CD4-positive, alpha-beta T cell (primary cell): ENCODE measurements around the gene PBXIP1. TPM values are rescaled to one million over a fixed set of nuclear protein-coding genes. Genes with fewer than 3 reads are reported as not detected.
A peak's percentile ranks its signal among the peaks of the same experiment; 100 is the strongest.

ENCODE experiments used
- ATAC-seq: fragments of 200-7000 bp; cut with Tn5 transposase; one replicate; pipeline ENCODE4 v1.10.0; 2022; ENCODE audit warnings: mild to moderate bottlenecking; ENCODE audit not compliant: poor library complexity
- CTCF ChIA-PET: fragments of 350-600 bp; sonication (Branson Sonifier 250); formaldehyde crosslinking; loops from one replicate; lab custom pipeline; 2021; ENCODE audit warnings: antibody characterized with exemption, inconsistent platforms; lab: Charles Lee
- POLR2A ChIA-PET: fragments of 350-600 bp; sonication (Branson Sonifier 250); formaldehyde crosslinking; loops from one replicate; lab custom pipeline; 2021; ENCODE audit warnings: antibody characterized with exemption, inconsistent platforms; lab: Charles Lee
- DNase-seq, 14 experiments: peaks; one replicate each; pipeline ENCODE4 v3.0.0-alpha.2; 2013 to 2020; ENCODE audit warnings: mixed read lengths in 2 of 14
- H3K27ac ChIP-seq, 2 donors: one replicate each; pipeline versions ENCODE4 v1.5.1 to v1.7.0; 2013; ENCODE audit warnings: low read length in 2 of 2, low read depth in 1 of 2, mild to moderate bottlenecking in 1 of 2
- H3K27me3 ChIP-seq, 2 experiments: 1 replicate in 1 of 2; 2 replicates in 1 of 2; pipeline versions ENCODE4 v1.6.1 to v1.7.0; 2013; ENCODE audit warnings: low read length in 2 of 2, control low read depth in 1 of 2, mild to moderate bottlenecking in 1 of 2, moderate library complexity in 1 of 2; ENCODE audit not compliant: insufficient read depth in 2 of 2, control insufficient read depth in 1 of 2
- H3K36me3 ChIP-seq: one replicate; pipeline ENCODE4 v1.6.1; 2013; ENCODE audit warnings: low read length, control low read depth; ENCODE audit not compliant: insufficient read depth
- H3K4me1 ChIP-seq: one replicate; pipeline ENCODE4 v1.6.1; 2013; ENCODE audit warnings: low read length, control low read depth; ENCODE audit not compliant: insufficient read depth
- H3K4me3 ChIP-seq: one replicate; pipeline ENCODE4 v1.5.1; 2013; ENCODE audit warnings: mild to moderate bottlenecking, low read length, moderate library complexity
- H3K9me3 ChIP-seq, 2 experiments: 1 replicate in 1 of 2; 2 replicates in 1 of 2; pipeline versions ENCODE4 v1.6.1 to v1.7.0; 2013; ENCODE audit warnings: low read length in 2 of 2, mild to moderate bottlenecking in 2 of 2, control low read depth in 1 of 2, moderate library complexity in 1 of 2; ENCODE audit not compliant: control insufficient read depth in 1 of 2, insufficient read depth in 1 of 2
- H3K27ac Mint-ChIP-seq: one replicate; pipeline ENCODE4 v1.8.0; 2020; ENCODE audit warnings: mixed read lengths
- H3K27me3 Mint-ChIP-seq: one replicate; pipeline ENCODE4 v1.8.0; 2021; ENCODE audit warnings: mixed read lengths
- H3K36me3 Mint-ChIP-seq: one replicate; pipeline ENCODE4 v1.8.0; 2021; ENCODE audit warnings: low read depth, mixed read lengths
- H3K4me1 Mint-ChIP-seq: one replicate; pipeline ENCODE4 v1.8.0; 2021; ENCODE audit warnings: low read depth, mixed read lengths
- H3K4me3 Mint-ChIP-seq: one replicate; pipeline ENCODE4 v1.8.0; 2020; ENCODE audit warnings: mild to moderate bottlenecking, mixed read lengths
- H3K9me3 Mint-ChIP-seq: one replicate; pipeline ENCODE4 v1.8.0; 2020; ENCODE audit warnings: mixed read lengths
- CTCF ChIP-seq: fragments of 200-600 bp; IDR thresholded peaks from one replicate; pipeline ENCODE4 v1.8.0; 2022; ENCODE audit warnings: antibody characterized with exemption, mild to moderate bottlenecking
- intact Hi-C, 2 experiments: fragments of 100-400 bp; cut with DNase I in 1 of 2; cut with micrococcal nuclease in 1 of 2; formaldehyde crosslinking; loops; one replicate each; pipeline versions ENCODE4 v1.15.1 to v1.9.0; 2023 to 2025; cut with DNase I, micrococcal nuclease
- polyA plus RNA-seq, 2 donors: library from polyadenylated mRNA; unstranded; fragments of 120-200 nt; gene quantifications; one replicate each; pipeline ENCODE4 v1.2.1, GENCODE V29; 2013
- total RNA-seq, 174 experiments: library from RNA in 2 of 174; stranded (reverse) in 2 of 174; gene quantifications; one replicate each; pipeline ENCODE4 v1.2.3 and lab custom pipeline; 2021 to 2026

PBXIP1 gene
- total RNA-seq (100 to 1,000 TPM; 434 to 440 TPM), total RNA-seq (lab: John Stamatoyannopoulos, UW) (18.1 to 1,575 (median 732) reads per million in 172 experiments)
- 397 TPM for polyA plus RNA-seq (2013, experiment 1 of 2)
- 355 TPM for polyA plus RNA-seq (2013, experiment 2 of 2)

GRCh38 chr1:154955718-154956543 lies at the start of gene PBXIP1:
TSS of gene PBXIP1 (minus strand) at chr1:154956099. CDS start at chr1:154953721, 2,378 bp downstream.
- H3K27me3 ChIP-seq = no peaks in the 10 kb centered on the region
- peaks cover 57% of the 10 kb centered on the region for H3K4me1 Mint-ChIP-seq
- peaks cover 44% of the 10 kb centered on the region for H3K36me3 ChIP-seq
- H3K27ac ChIP-seq = peak within 1 kb of the TSS; percentile 100
- ChIA-PET POLR2A (interaction anchor here (0.7 to 6.6 kb wide), 26 partner anchors 8 to 1322 kb away, joined by 3 to 72 read pairs (median 5); partner anchors contain the start of genes ADAM15, ADAR, CHTOP and CKS1B), CTCF (interaction anchor here (1.0 to 5.3 kb wide), 12 partner anchors 9 to 217 kb away, joined by 3 to 62 read pairs (median 6); partner anchors contain the start of genes CKS1B, KRTCAP2 and PMVK)
- DNase-seq (peak; percentile 64 to 95 (median 78)), ATAC-seq (peak; percentile 40)
- H3K4me3 Mint-ChIP-seq = peak within 1 kb of the TSS; percentile 95
- peak within 1 kb of the TSS; percentile 96 for H3K27ac Mint-ChIP-seq
- H3K27me3 Mint-ChIP-seq = no peaks in the 10 kb centered on the region
- intact Hi-C loops = loop anchor here (1.0 to 10.0 kb wide), 7 partner anchors 17 to 129 kb away; partner anchors contain the start of genes CKS1B (in 1 of the 2) and FLAD1 (in 1 of the 2)
- peaks cover 96% of the 10 kb centered on the region for H3K4me1 ChIP-seq
- H3K9me3 Mint-ChIP-seq = no peaks in the 10 kb centered on the region
- TF ChIP-seq CTCF = peak; percentile 40
- H3K9me3 ChIP-seq = no peaks in the 10 kb centered on the region
- peaks cover 56% of the 10 kb centered on the region for H3K36me3 Mint-ChIP-seq
- H3K4me3 ChIP-seq = peak within 1 kb of the TSS; percentile 69

GRCh38 chr1:155005076-155006011 lies 49.4 kb upstream of the PBXIP1 start:
- Mint-ChIP-seq H3K27ac (peak overlapping the region; percentile 80), H3K4me3 (peak overlapping the region; percentile 99), H3K4me1 (peaks cover 62% of the 10 kb centered on the region), H3K36me3 (peaks cover 29% of the 10 kb centered on the region), H3K27me3 (no peaks in the 10 kb centered on the region), H3K9me3 (no peaks in the 10 kb centered on the region)
- peaks cover 81% of the 10 kb centered on the region for H3K4me1 ChIP-seq
- intact Hi-C loops = no loop called here
- DNase-seq (peak in 4 of 14 experiments; percentile 52 to 71 (median 56)), ATAC-seq (no peak)
- peak overlapping the region; percentile 73 for H3K4me3 ChIP-seq
- ChIA-PET POLR2A (interaction anchor here (1.6 to 10.2 kb wide), 5 partner anchors 7 to 68 kb away, joined by 9 to 189 read pairs (median 28); partner anchors contain the start of genes FLAD1, PBXIP1 and PMVK), CTCF (interaction anchor here (0.9 to 13.2 kb wide), 4 partner anchors 12 to 61 kb away, joined by 3 to 159 read pairs (median 17); partner anchors contain the start of gene PYGO2)
- no peak for TF ChIP-seq CTCF
- no peaks in the 10 kb centered on the region for H3K27me3 ChIP-seq
- peaks cover 3% of the 10 kb centered on the region for H3K36me3 ChIP-seq
- no peaks in the 10 kb centered on the region for H3K9me3 ChIP-seq
- peak overlapping the region; percentile 66 to 77 for H3K27ac ChIP-seq
